GM12878 (cell line): ENCODE results near the gene SMARCC1. TPM values are rescaled to one million over a fixed set of nuclear protein-coding genes. Genes with fewer than 3 reads are reported as not detected.

Experiments
- ATAC-seq: fragments of 200-7000 bp; cut with Tn5 transposase; 3 replicates; pipeline ENCODE4 v1.9.1; 2020; ENCODE audit warnings: mild to moderate bottlenecking, moderate library complexity
- BruUV-seq: library from RNA; stranded (reverse); fragments of 400-500 nt; replicated peaks from 2 replicates; lab custom pipeline; 2021; lab: Mats Ljungman, UMichigan
- CTCF ChIA-PET: fragments of 300-600 bp; sonication (Branson Sonifier 250); formaldehyde crosslinking; extraction: SDS; loops from one replicate; lab custom pipeline; 2021; ENCODE audit warnings: inconsistent platforms; lab: Yijun Ruan, JAX
- POLR2A ChIA-PET: fragments of 350-600 bp; formaldehyde crosslinking; extraction: SDS; loops from one replicate; lab custom pipeline; 2021; ENCODE audit warnings: inconsistent platforms; lab: Charles Lee
- RAD21 ChIA-PET: fragments of 300-600 bp; sonication (Branson Sonifier 250); formaldehyde crosslinking; loops from one replicate; lab custom pipeline; 2023; ENCODE audit warnings: antibody characterized with exemption; ENCODE audit not compliant: unreplicated experiment; lab: Charles Lee
- SMC1A ChIA-PET: fragments of 300-600 bp; sonication (Branson Sonifier 250); formaldehyde crosslinking; loops from one replicate; lab custom pipeline; 2023; ENCODE audit not compliant: unreplicated experiment, uncharacterized antibody; lab: Charles Lee
- DNase-seq: peaks from one replicate; pipeline ENCODE4 v3.0.0-alpha.2; 2011; ENCODE audit warnings: low read depth, low spot score
- FAIRE-seq: peaks from 3 replicates; lab custom pipeline; 2011; peaks lifted over from hg19 to GRCh38; lab: Jason Lieb, UNC
- H2AFZ ChIP-seq: 2 replicates; pipeline ENCODE4 v1.6.0; 2011; ENCODE audit warnings: low read depth, low read length, control low read depth; ENCODE audit not compliant: control insufficient read depth
- H3K27ac ChIP-seq: 2 replicates; pipeline ENCODE4 v1.5.1; 2011; ENCODE audit warnings: control low read depth; ENCODE audit not compliant: control insufficient read depth, insufficient read depth
- H3K27me3 ChIP-seq, 2 experiments: replicated peaks in 1 of 2; 2 replicates each; pipeline versions ENCODE4 v1.6.0 to v1.6.1; 2011; ENCODE audit warnings: low read length in 1 of 2; ENCODE audit not compliant: control insufficient read depth in 2 of 2, insufficient read depth in 2 of 2
- H3K36me3 ChIP-seq, 2 experiments: 2 replicates each; pipeline ENCODE4 v1.5.1; 2011; ENCODE audit warnings: low read length in 1 of 2; ENCODE audit not compliant: control insufficient read depth in 2 of 2, insufficient read depth in 2 of 2
- H3K4me1 ChIP-seq: 2 replicates; pipeline ENCODE4 v1.6.1; 2011; ENCODE audit warnings: mild to moderate bottlenecking, low read length, moderate library complexity, mixed read lengths; ENCODE audit not compliant: control insufficient read depth, insufficient read depth
- H3K4me2 ChIP-seq: 2 replicates; pipeline ENCODE4 v1.6.0; 2011; ENCODE audit warnings: control low read depth; ENCODE audit not compliant: control insufficient read depth, insufficient read depth
- H3K4me3 ChIP-seq: fragments of 200-600 bp; sonication (generic); 2 replicates; pipeline ENCODE4 v1.5.1; 2016
- H3K79me2 ChIP-seq: 2 replicates; pipeline ENCODE4 v1.6.0; 2011; ENCODE audit warnings: low read length; ENCODE audit not compliant: control insufficient read depth, insufficient read depth
- H3K9ac ChIP-seq: 2 replicates; pipeline ENCODE4 v1.8.0; 2011; ENCODE audit warnings: low read length, control low read depth, mixed read lengths; ENCODE audit not compliant: control insufficient read depth, insufficient read depth
- H3K9me3 ChIP-seq: replicated peaks from 3 replicates; pipeline ENCODE4 v1.5.1; 2011; ENCODE audit warnings: mild to moderate bottlenecking, low read length; ENCODE audit not compliant: control insufficient read depth, insufficient read depth
- H4K20me1 ChIP-seq: 2 replicates; pipeline ENCODE4 v1.6.0; 2011; ENCODE audit not compliant: control insufficient read depth, insufficient read depth
- BHLHE40 ChIP-seq, 2 experiments: fragments of 450-650 bp in 1 of 2; IDR thresholded peaks; 2 replicates each; pipeline ENCODE4 v1.6.1; 2011 to 2017; ENCODE audit warnings: low read depth in 2 of 2, borderline replicate concordance in 1 of 2, improper control_type of control experiment in 1 of 2, low read length in 1 of 2, mild to moderate bottlenecking in 1 of 2
- CUX1 ChIP-seq: IDR thresholded peaks from 2 replicates; pipeline ENCODE4 v1.6.1; 2012; ENCODE audit warnings: improper control_type of control experiment, low read depth, low read length; ENCODE audit not compliant: insufficient replicate concordance
- FOXM1 ChIP-seq: IDR thresholded peaks from 2 replicates; pipeline ENCODE4 v1.6.1; 2012; ENCODE audit warnings: low read depth, mild to moderate bottlenecking, inconsistent platforms, low read length, moderate library complexity
- JUND ChIP-seq: IDR thresholded peaks from 2 replicates; pipeline ENCODE4 v1.6.1; 2012; ENCODE audit warnings: low read depth, mild to moderate bottlenecking, low read length, improper control_type of control experiment, moderate library complexity
- KAT2A ChIP-seq: conservative IDR thresholded peaks from 2 replicates; pipeline ENCODE4 v1.6.1; 2011; ENCODE audit warnings: low read depth, low read length; ENCODE audit not compliant: control insufficient read depth
- KDM1A ChIP-seq: fragments of 200-600 bp; sonication (generic); IDR thresholded peaks from 2 replicates; pipeline ENCODE4 v1.6.1; 2016; ENCODE audit warnings: borderline replicate concordance
- KLF5 ChIP-seq: fragments of 450-650 bp; IDR thresholded peaks from 2 replicates; pipeline ENCODE4 v1.6.1; 2014; ENCODE audit warnings: mild to moderate bottlenecking; ENCODE audit not compliant: partially characterized antibody
- MXI1 ChIP-seq: fragments of 150-350 bp; IDR thresholded peaks from 2 replicates; pipeline ENCODE4 v1.6.1; 2011; ENCODE audit warnings: low read depth, mild to moderate bottlenecking, inconsistent platforms, low read length, improper control_type of control experiment
- NFXL1 ChIP-seq: fragments of 450-650 bp; IDR thresholded peaks from 2 replicates; pipeline ENCODE4 v1.6.1; 2017; ENCODE audit warnings: antibody characterized with exemption, mild to moderate bottlenecking, borderline replicate concordance
- POU2F2 ChIP-seq: IDR thresholded peaks from 3 replicates; pipeline ENCODE4 v1.6.1; 2011; ENCODE audit warnings: low read depth, mild to moderate bottlenecking, low read length, borderline replicate concordance
- RB1 ChIP-seq: fragments of 450-650 bp; formaldehyde crosslinking; IDR thresholded peaks from 2 replicates; pipeline ENCODE4 v1.6.1; 2017; ENCODE audit warnings: mild to moderate bottlenecking, borderline replicate concordance
- SMC3 ChIP-seq: IDR thresholded peaks from 2 replicates; pipeline ENCODE4 v1.6.1; 2011; ENCODE audit warnings: low read length, improper control_type of control experiment, borderline replicate concordance
- SP1 ChIP-seq: IDR thresholded peaks from one replicate; pipeline ENCODE4 v1.6.1; 2011; ENCODE audit warnings: low read depth, low read length
- SREBF1 ChIP-seq: IDR thresholded peaks from 2 replicates; pipeline ENCODE4 v1.6.1; 2012; ENCODE audit warnings: mild to moderate bottlenecking, low read length
- SRF ChIP-seq, 2 experiments: IDR thresholded peaks; 2 replicates each; pipeline ENCODE4 v1.6.1; 2011; ENCODE audit warnings: low read depth in 2 of 2, low read length in 2 of 2, mild to moderate bottlenecking in 1 of 2, moderate library complexity in 1 of 2
- USF2 ChIP-seq: IDR thresholded peaks from 2 replicates; pipeline ENCODE4 v1.6.1; 2011; ENCODE audit warnings: low read depth, low read length, improper control_type of control experiment, borderline replicate concordance
- WRNIP1 ChIP-seq: IDR thresholded peaks from 2 replicates; pipeline ENCODE4 v1.6.1; 2011; ENCODE audit warnings: low read depth, low read length, improper control_type of control experiment, borderline replicate concordance
- WGBS: methylation state at CpG from one replicate; pipeline ENCODE4 v1.1.6; 2016; ENCODE audit warnings: low lambda C conversion rate; ENCODE audit not compliant: insufficient replicate concordance, insufficient coverage; ENCODE audit errors: missing lambda C conversion rate; 5-methylcytosine and 5-hydroxymethylcytosine counted together
- in situ Hi-C: fragments of 300-500 bp; cut with MboI; formaldehyde crosslinking; loops from 9 replicates; pipeline ENCODE4 v1.14.3; 2018; ENCODE audit warnings: mixed read lengths
- intact Hi-C: fragments of 100-400 bp; cut with micrococcal nuclease; formaldehyde crosslinking; loops from one replicate; pipeline ENCODE4 v1.14.2; 2022; ENCODE audit not compliant: unreplicated experiment
- polyA plus RNA-seq, 11 experiments: library from polyadenylated mRNA; depleted of rRNA in 4 of 11; unstranded in 6 of 11; stranded (reverse) in 5 of 11; fragments of >200 nt; fragmentation: Nextera tagmentation in 4 of 11; fragmentation: Illumina TruSeq in 1 of 11; extraction: Ambion mirVana in 4 of 11; extraction: Trizol in 1 of 11; gene quantifications; 1 replicate in 1 of 11; 2 replicates in 10 of 11; pipeline versions ENCODE4 v1.2.1 to v1.2.3, GENCODE V29; 2011 to 2016; ENCODE audit warnings: inconsistent platforms in 2 of 11, missing spikeins in 2 of 11, low read depth in 1 of 11
- total RNA-seq, 4 experiments: library from RNA; depleted of rRNA in 3 of 4; stranded (reverse); fragments of >200 nt in 3 of 4; fragmentation: Illumina TruSeq in 1 of 4; extraction: Trizol in 1 of 4; gene quantifications; 2 replicates each; pipeline versions ENCODE4 v1.2.1 to v1.2.3, GENCODE V29; 2013 to 2021

Gene SMARCC1
- total and polyA plus RNA-seq, 10 of the 15 experiments (the other 5 are each of a cell fraction or from before 2014, with no cell fraction given) = 26.6 to 147 (median 57.1) TPM

- Histone ChIP-seq H3K79me2 (no peaks in the 10 kb centered on the region), H4K20me1 (no peaks in the 10 kb centered on the region), H3K4me1 (no peaks in the 10 kb centered on the region), H3K27ac (no peak overlapping the region), H3K4me3 (no peak overlapping the region), H3K9ac (no peak overlapping the region), H3K36me3 (peaks cover 16 to 43% of the 10 kb centered on the region in 2 experiments), H3K4me2 (no peak overlapping the region), H3K9me3 (no peaks in the 10 kb centered on the region)
- FAIRE-seq = no peak
- CTCF ChIA-PET = no interaction called here
- no peak for ATAC-seq
- RAD21 ChIA-PET = no interaction called here
- BruUV-seq = no TSS peak
- WGBS = 98% methylated on average over 3 of the region's 3 CpGs
- in situ Hi-C loops = no loop called here
- TF ChIP-seq USF2 = no peak
- no peak for TF ChIP-seq KDM1A
- no peak for TF ChIP-seq SMC3
- no peak for TF ChIP-seq SP1
- no peak for TF ChIP-seq NFXL1
- TF ChIP-seq CUX1 = no peak
- TF ChIP-seq SREBF1 = no peak
- TF ChIP-seq WRNIP1 = no peak
- no peak for TF ChIP-seq JUND
- TF ChIP-seq KLF5 = no peak
- no peak for TF ChIP-seq BHLHE40 (IDR thresholded peaks at IDR 0.05; ENCODE audit: borderline replicate concordance in 1 of 2, low read depth in 2 of 2, low read length in 1 of 2)
- no peak for TF ChIP-seq RB1
- no peak for TF ChIP-seq FOXM1
- no peak for TF ChIP-seq MXI1
- TF ChIP-seq SRF (IDR thresholded peaks at IDR 0.05; ENCODE audit: low read depth in 2 of 2, low read length in 2 of 2) = no peak
- TF ChIP-seq POU2F2 = no peak
- TF ChIP-seq KAT2A = no peak
- TF ChIP-seq, all 136 proteins: peak for 0
- Histone ChIP-seq H3K27me3 (no peaks in the 10 kb centered on the region), H2AFZ (no peak overlapping the region)
- intact Hi-C loops = no loop called here
- SMC1A ChIA-PET = no interaction called here
- DNase-seq = no peak
- POLR2A ChIA-PET = no interaction called here
These were observed 77.5 kb downstream of the SMARCC1 start for GRCh38 chr3:47704237-47704612.
